Measurements from ENCODE around the gene NACC2. TPM values are rescaled to one million over a fixed set of nuclear protein-coding genes. Genes with fewer than 3 reads are reported as not detected.

The NACC2 gene
- total and polyA plus RNA-seq, 2 donors (not counting 3 experiments of a cell fraction or from before 2014, with no cell fraction given) = 15.8 to 27.1 TPM

DNA sequence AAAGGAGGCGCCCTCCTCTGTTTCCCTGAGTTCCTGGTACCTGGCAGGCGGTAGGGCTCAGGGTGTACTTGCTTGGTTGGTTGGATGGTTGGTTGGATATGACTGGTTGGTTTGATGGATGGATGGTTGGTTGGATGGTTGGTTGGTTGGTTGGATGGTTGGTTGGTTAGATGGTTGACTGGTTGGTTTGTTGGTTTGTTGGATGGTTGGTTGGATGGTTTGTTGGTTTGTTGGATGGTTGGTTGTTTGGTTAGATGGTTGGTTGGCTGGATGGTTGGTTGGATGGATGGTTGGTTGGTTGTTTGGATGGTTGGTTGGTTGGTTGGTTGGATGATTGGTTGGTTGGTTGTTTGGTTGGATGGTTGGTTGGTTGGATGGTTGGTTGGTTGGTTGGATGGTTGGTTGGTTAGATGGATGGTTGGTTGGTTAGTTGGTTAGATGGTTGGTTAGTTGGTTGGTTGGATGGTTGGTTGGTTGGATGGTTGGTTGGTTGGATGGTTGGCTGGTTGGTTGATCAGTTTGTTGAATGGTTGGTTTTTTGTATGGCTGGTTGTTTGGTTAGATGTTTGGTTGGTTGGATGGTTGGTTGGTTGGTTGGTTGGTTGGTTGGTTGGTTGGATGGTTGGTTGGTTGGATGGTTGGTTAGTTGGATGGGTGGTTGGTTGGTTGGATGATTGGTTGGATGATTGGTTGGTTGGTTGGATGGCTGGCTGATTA is 30.0 kb upstream of the NACC2 start:
- no peak for DNase-seq (ENCODE audit: low read depth, low spot score)
- CTCF ChIA-PET = interaction anchor here (2.2 to 5.9 kb wide), 3 partner anchors 9 to 261 kb away, joined by 5 to 211 read pairs (median 45); no protein-coding TSS in a partner anchor

More for the DNA sequence above, 30.0 kb upstream of the NACC2 start:
- Histone ChIP-seq H3K9me3 (replicated peaks; ENCODE audit: control insufficient read depth, insufficient read depth, low read length) (no peaks in the 10 kb centered on the region), H3K4me3 (replicated peaks in 1 of 3; ENCODE audit: insufficient read depth in 1 of 3, low read depth in 1 of 3, low read length in 3 of 3) (no peak overlapping the region), H3K9ac (replicated peaks; ENCODE audit: extremely low read depth, insufficient read depth, low read length) (no peak overlapping the region), H4K20me1 (replicated peaks; ENCODE audit: control insufficient read depth, extremely low read depth, insufficient read depth, low read length) (no peaks in the 10 kb centered on the region), H3K4me1 (ENCODE audit: control insufficient read depth, extremely low read depth, insufficient read depth, low read length) (no peaks in the 10 kb centered on the region), H2AFZ (ENCODE audit: low read depth, low read length) (no peak overlapping the region), H3K27ac (ENCODE audit: insufficient read depth, low read depth, low read length) (no peak overlapping the region), H3K4me2 (ENCODE audit: insufficient read depth, low read length) (no peak overlapping the region), H3K36me3 (ENCODE audit: control insufficient read depth in 2 of 2, extremely low read depth in 1 of 2, insufficient read depth in 2 of 2, low read length in 2 of 2) (no peaks in the 10 kb centered on the region), H3K27me3 (ENCODE audit: control insufficient read depth in 2 of 2, insufficient read depth in 2 of 2, low read length in 2 of 2) (peaks cover 3% of the 10 kb centered on the region in 2 experiments), H3K79me2 (ENCODE audit: control insufficient read depth, insufficient read depth, low read length) (no peaks in the 10 kb centered on the region), H3K9me1 (replicated peaks; ENCODE audit: control insufficient read depth, extremely low read depth, insufficient read depth, low read length) (no peaks in the 10 kb centered on the region)
- BruUV-seq (replicated peaks) = no TSS peak
- TF ChIP-seq MYC (IDR thresholded peaks at IDR 0.05; ENCODE audit: low read depth, low read length) (no peak), EZH2 (IDR thresholded peaks at IDR 0.05; ENCODE audit: borderline replicate concordance, low read depth, low read length, severe bottlenecking) (no peak), GATA2 (IDR thresholded peaks at IDR 0.05; ENCODE audit: insufficient read depth, insufficient read length, low read depth, low read length) (no peak)
- TF ChIP-seq, protein P1, sequence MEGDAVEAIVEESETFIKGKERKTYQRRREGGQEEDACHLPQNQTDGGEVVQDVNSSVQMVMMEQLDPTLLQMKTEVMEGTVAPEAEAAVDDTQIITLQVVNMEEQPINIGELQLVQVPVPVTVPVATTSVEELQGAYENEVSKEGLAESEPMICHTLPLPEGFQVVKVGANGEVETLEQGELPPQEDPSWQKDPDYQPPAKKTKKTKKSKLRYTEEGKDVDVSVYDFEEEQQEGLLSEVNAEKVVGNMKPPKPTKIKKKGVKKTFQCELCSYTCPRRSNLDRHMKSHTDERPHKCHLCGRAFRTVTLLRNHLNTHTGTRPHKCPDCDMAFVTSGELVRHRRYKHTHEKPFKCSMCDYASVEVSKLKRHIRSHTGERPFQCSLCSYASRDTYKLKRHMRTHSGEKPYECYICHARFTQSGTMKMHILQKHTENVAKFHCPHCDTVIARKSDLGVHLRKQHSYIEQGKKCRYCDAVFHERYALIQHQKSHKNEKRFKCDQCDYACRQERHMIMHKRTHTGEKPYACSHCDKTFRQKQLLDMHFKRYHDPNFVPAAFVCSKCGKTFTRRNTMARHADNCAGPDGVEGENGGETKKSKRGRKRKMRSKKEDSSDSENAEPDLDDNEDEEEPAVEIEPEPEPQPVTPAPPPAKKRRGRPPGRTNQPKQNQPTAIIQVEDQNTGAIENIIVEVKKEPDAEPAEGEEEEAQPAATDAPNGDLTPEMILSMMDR (IDR thresholded peaks at IDR 0.05; ENCODE audit: extremely low read depth in 1 of 2, insufficient read depth in 1 of 2, low read depth in 1 of 2, low read length in 2 of 2) = no peak
- no peak for FAIRE-seq
- POLR2A ChIA-PET = no interaction called here
- dilution Hi-C loops (cut with MboI; ENCODE audit: extremely low pct_ligation_motif_present, low sequenced_read_pairs) = no loop called here
- intact Hi-C loops (cut with micrococcal nuclease) = no loop called here
